GM21360 (cell line): ENCODE data around the gene HDAC4.

Experiments
- ATAC-seq: cut with Tn5 transposase; IDR thresholded peaks from one replicate; pipeline ENCODE4 v1.9.1; 2021; ENCODE audit warnings: mild to moderate bottlenecking, moderate library complexity; ENCODE audit not compliant: unreplicated experiment

HDAC4 gene

GRCh38 chr2:239226677-239227581, 173.9 kb downstream of the HDAC4 start:
- no peak for ATAC-seq

GRCh38 chr2:239225871-239226561, 174.8 kb downstream of the HDAC4 start:
- no peak for ATAC-seq

GRCh38 chr2:239225371-239225851, 175.4 kb downstream of the HDAC4 start:
- ATAC-seq = no peak

- no peak for ATAC-seq
Measured at GRCh38 chr2:239224955-239225354, 175.9 kb downstream of the HDAC4 start.

GRCh38 chr2:239224199-239224570, 176.6 kb downstream of the HDAC4 start:
- no peak for ATAC-seq

- ATAC-seq = no peak
Measured at GRCh38 chr2:239223310-239224198, 177.3 kb downstream of the HDAC4 start.

GRCh38 chr2:239222706-239223309, 178.0 kb downstream of the HDAC4 start:
- ATAC-seq = no peak

GRCh38 chr2:239222312-239222660, 178.5 kb downstream of the HDAC4 start:
- no peak for ATAC-seq

GRCh38 chr2:239220981-239221396, 179.8 kb downstream of the HDAC4 start:
- no peak for ATAC-seq

- no peak for ATAC-seq
Measured at GRCh38 chr2:239220341-239220740, 180.5 kb downstream of the HDAC4 start.

GRCh38 chr2:239216614-239217273, 184.1 kb downstream of the HDAC4 start:
- no peak for ATAC-seq

- no peak for ATAC-seq
Measured at GRCh38 chr2:239215988-239216613, 184.7 kb downstream of the HDAC4 start.

GRCh38 chr2:239215136-239215925, 185.5 kb downstream of the HDAC4 start:
- ATAC-seq = no peak

- no peak for ATAC-seq
Measured at GRCh38 chr2:239214725-239215124, 186.1 kb downstream of the HDAC4 start.

GRCh38 chr2:239213643-239214101, 187.1 kb downstream of the HDAC4 start:
- ATAC-seq = no peak

- ATAC-seq = no peak
Measured at GRCh38 chr2:239212929-239213642, 187.7 kb downstream of the HDAC4 start.

- no peak for ATAC-seq
Measured at GRCh38 chr2:239212121-239212928, 188.5 kb downstream of the HDAC4 start.
